Prostate gland (tissue), 2 donors: ENCODE data around the gene GNAZ. TPM values are rescaled to one million over a fixed set of nuclear protein-coding genes. Genes with fewer than 3 reads are reported as not detected.

Experiments used
- DNase-seq: peaks from one replicate; pipeline ENCODE4 v3.0.0-alpha.2; 2019; ENCODE audit warnings: low spot score
- H3K27ac ChIP-seq, 2 donors: fragments of 200-600 bp; sonication (generic); 2 replicates each; pipeline ENCODE4 v1.5.1; 2017 to 2019
- H3K27me3 ChIP-seq: fragments of 200-600 bp; sonication (generic); replicated peaks from 2 replicates; pipeline ENCODE4 v1.5.1; 2019; ENCODE audit not compliant: insufficient read depth
- H3K36me3 ChIP-seq, 2 donors: fragments of 200-600 bp; sonication (generic); 1 replicate in 1 of 2; 2 replicates in 1 of 2; pipeline versions ENCODE4 v1.5.1 to v1.8.1; 2017 to 2019
- H3K4me1 ChIP-seq: fragments of 200-600 bp; sonication (generic); replicated peaks from 2 replicates; pipeline ENCODE4 v1.5.1; 2019
- H3K4me3 ChIP-seq, 2 donors: fragments of 200-600 bp; sonication (generic); 2 replicates each; pipeline ENCODE4 v1.5.1; 2017 to 2019
- H3K9me3 ChIP-seq: fragments of 200-600 bp; sonication (generic); 2 replicates; pipeline ENCODE4 v1.5.1; 2017
- CTCF ChIP-seq, 4 experiments: fragments of 200-600 bp in 2 of 4; fragments of 450-650 bp in 2 of 4; sonication (generic) in 2 of 4; IDR thresholded peaks; 1 replicate in 3 of 4; 2 replicates in 1 of 4; pipeline ENCODE4 v1.5.1; 2016 to 2019; ENCODE audit warnings: antibody characterized with exemption in 4 of 4, mild to moderate bottlenecking in 2 of 4, moderate library complexity in 2 of 4
- POLR2A ChIP-seq: fragments of 450-650 bp; IDR thresholded peaks from one replicate; pipeline ENCODE4 v1.6.1; 2016; ENCODE audit warnings: antibody characterized with exemption, mild to moderate bottlenecking
- POLR2AphosphoS5 ChIP-seq: sonication (generic); formaldehyde crosslinking; IDR thresholded peaks from one replicate; pipeline ENCODE4 v1.6.1; 2017; ENCODE audit warnings: antibody characterized with exemption
- WGBS: methylation state at CpG from one replicate; pipeline ENCODE4 v1.1.5; 2018; 5-methylcytosine and 5-hydroxymethylcytosine counted together
- intact Hi-C: fragments of 100-400 bp; cut with DNase I; formaldehyde crosslinking; loops from one replicate; pipeline ENCODE4 v1.14.2; 2022
- total RNA-seq, 2 donors: library from RNA; depleted of rRNA; stranded (reverse); fragments of >200 nt; gene quantifications; one replicate each; pipeline ENCODE4 v1.1.0, GENCODE V29; 2016

GNAZ gene
- total RNA-seq, 2 donors from 2014 or later: 5.7 to 22.6 TPM

- Histone ChIP-seq H3K4me1 (no peaks in the 10 kb centered on the region), H3K4me3 (no peak overlapping the region), H3K9me3 (no peaks in the 10 kb centered on the region), H3K27me3 (no peaks in the 10 kb centered on the region), H3K36me3 (no peaks in the 10 kb centered on the region), H3K27ac (no peak overlapping the region)
- no peak for TF ChIP-seq POLR2A
- no peak for TF ChIP-seq CTCF (IDR thresholded peaks at IDR 0.05)
- no peak for TF ChIP-seq POLR2AphosphoS5
- DNase-seq: no peak
- intact Hi-C loops: no loop called here
- 65% methylated on average over 8 of the region's 8 CpGs for WGBS
These were observed 86.0 kb downstream of the GNAZ start for GRCh38 chr22:23156286-23156685.

- Histone ChIP-seq H3K27ac (no peak overlapping the region), H3K36me3 (no peaks in the 10 kb centered on the region), H3K9me3 (no peaks in the 10 kb centered on the region), H3K4me3 (no peak overlapping the region), H3K4me1 (no peaks in the 10 kb centered on the region), H3K27me3 (no peaks in the 10 kb centered on the region)
- no peak for TF ChIP-seq CTCF (IDR thresholded peaks at IDR 0.05)
- TF ChIP-seq POLR2A: no peak
- TF ChIP-seq POLR2AphosphoS5: no peak
- intact Hi-C loops: no loop called here
- DNase-seq: no peak
- WGBS: 81% methylated on average over 22 of the region's 22 CpGs
These were observed 87.5 kb downstream of the GNAZ start for GRCh38 chr22:23157560-23158515.

GRCh38 chr22:23158516-23159290 lies 88.4 kb downstream of the GNAZ start:
- Histone ChIP-seq H3K9me3 (no peaks in the 10 kb centered on the region), H3K4me3 (no peak overlapping the region), H3K4me1 (no peaks in the 10 kb centered on the region), H3K36me3 (no peaks in the 10 kb centered on the region), H3K27ac (no peak overlapping the region), H3K27me3 (no peaks in the 10 kb centered on the region)
- WGBS: 80% methylated on average over 14 of the region's 14 CpGs
- intact Hi-C loops: no loop called here
- TF ChIP-seq POLR2A: no peak
- no peak for TF ChIP-seq CTCF (IDR thresholded peaks at IDR 0.05)
- no peak for DNase-seq

GRCh38 chr22:23159291-23159630 lies 88.9 kb downstream of the GNAZ start:
- intact Hi-C loops: no loop called here
- Histone ChIP-seq H3K36me3 (no peaks in the 10 kb centered on the region), H3K4me1 (peaks cover 5% of the 10 kb centered on the region), H3K27me3 (no peaks in the 10 kb centered on the region), H3K9me3 (no peaks in the 10 kb centered on the region), H3K4me3 (no peak overlapping the region), H3K27ac (no peak overlapping the region)
- TF ChIP-seq CTCF (IDR thresholded peaks at IDR 0.05) (no peak), POLR2AphosphoS5 (no peak), POLR2A (no peak)
- WGBS: 93% methylated on average over 6 of the region's 6 CpGs
- no peak for DNase-seq
